ENCODE measurements around the gene C2CD2. TPM values are rescaled to one million over a fixed set of nuclear protein-coding genes. Genes with fewer than 3 reads are reported as not detected.

The C2CD2 gene
- total and polyA plus RNA-seq, 2 of the 4 experiments (the other 2 are of a cell fraction): 15.6 to 25.3 TPM

- Histone ChIP-seq H4K20me1 (ENCODE audit: insufficient read depth, low read length) (peaks cover 27% of the 10 kb centered on the region), H3K36me3 (ENCODE audit: control insufficient read depth, insufficient read depth, low read length) (peaks cover 8% of the 10 kb centered on the region), H3K4me2 (ENCODE audit: low read depth, low read length) (no peak overlapping the region), H3K14ac (replicated peaks; ENCODE audit: low read depth, low read length) (no peak overlapping the region), H3K9me3 (ENCODE audit: control insufficient read depth, insufficient read depth, low read length) (no peaks in the 10 kb centered on the region), H4K8ac (ENCODE audit: low read depth in 2 of 2, low read length in 2 of 2) (no peak overlapping the region), H2AK5ac (ENCODE audit: low read depth, low read length) (no peak overlapping the region), H2BK20ac (ENCODE audit: low read depth, low read length) (no peak overlapping the region), H3K56ac (ENCODE audit: extremely low read depth, insufficient read depth, low read length) (no peak overlapping the region), H3K18ac (ENCODE audit: low read depth, low read length) (no peak overlapping the region), H3K4me1 (ENCODE audit: control insufficient read depth, insufficient read depth, low read length) (no peaks in the 10 kb centered on the region), H4K91ac (ENCODE audit: insufficient read depth, low read depth, low read length) (no peak overlapping the region), H2AFZ (replicated peaks; ENCODE audit: low read length, poor library complexity) (no peak overlapping the region), H3K9me1 (ENCODE audit: insufficient read depth, low read length) (peaks cover 16% of the 10 kb centered on the region; the same call in 1 of the 2 replicates), H3K27me3 (ENCODE audit: control insufficient read depth, insufficient read depth, low read length) (no peaks in the 10 kb centered on the region), H4K5ac (ENCODE audit: low read depth, low read length) (no peak overlapping the region), H3K4ac (ENCODE audit: low read depth, low read length) (no peak overlapping the region), H3K27ac (ENCODE audit: insufficient read depth, low read length) (no peak overlapping the region), H2AK9ac (replicated peaks; ENCODE audit: low read depth, low read length, poor library complexity) (no peak overlapping the region), H2BK15ac (ENCODE audit: low read depth, low read length) (no peak overlapping the region), H2BK5ac (ENCODE audit: low read depth, low read length, poor library complexity, severe bottlenecking) (no peak overlapping the region), H2BK120ac (ENCODE audit: low read depth, low read length) (no peak overlapping the region), H3K79me1 (ENCODE audit: low read depth in 1 of 2, low read length in 2 of 2) (peaks cover 49 to 56% of the 10 kb centered on the region in 2 experiments), H3K9ac (ENCODE audit: low read depth, low read length) (no peak overlapping the region), H3K23ac (ENCODE audit: low read depth, low read length) (no peak overlapping the region), H3K4me3 (ENCODE audit: insufficient read depth, low read depth, low read length) (no peak overlapping the region)
- dilution Hi-C loops (cut with HindIII; ENCODE audit: low sequenced_read_pairs, unreplicated experiment): no loop called here
- in situ Hi-C loops (cut with MboI; ENCODE audit: low sequenced_read_pairs): no loop called here
- ChIA-PET POLR2A (ENCODE audit: unreplicated experiment) (no interaction called here), CTCF (interaction anchor here (0.9 kb wide), 1 partner anchor 26 kb away, joined by 5 read pairs; no protein-coding TSS in a partner anchor)
- no peak for TF ChIP-seq MAFK (IDR thresholded peaks at IDR 0.05; ENCODE audit: low read depth, low read length)
- TF ChIP-seq CEBPB (IDR thresholded peaks at IDR 0.05; ENCODE audit: low read depth, low read length): no peak
- TF ChIP-seq CTCF (conservative IDR thresholded peaks at IDR 0.05; ENCODE audit: low read depth, low read length): no peak
- no peak for TF ChIP-seq CHD1 (IDR thresholded peaks at IDR 0.05; ENCODE audit: low read depth, low read length)
- TF ChIP-seq USF2 (IDR thresholded peaks at IDR 0.05; ENCODE audit: low read depth, low read length): no peak
- TF ChIP-seq ELK1 (IDR thresholded peaks at IDR 0.05; ENCODE audit: borderline replicate concordance, low read depth, low read length): no peak
- TF ChIP-seq BHLHE40 (IDR thresholded peaks at IDR 0.05; ENCODE audit: low read depth, low read length): no peak
- TF ChIP-seq MXI1 (IDR thresholded peaks at IDR 0.05; ENCODE audit: borderline replicate concordance, low read depth, low read length): no peak
- TF ChIP-seq RCOR1 (IDR thresholded peaks at IDR 0.05; ENCODE audit: insufficient replicate concordance, low read length): no peak
- TF ChIP-seq FOS (IDR thresholded peaks at IDR 0.05; ENCODE audit: low read depth, low read length): no peak
- TF ChIP-seq POLR2A (IDR thresholded peaks at IDR 0.05; ENCODE audit: low read depth, low read length): no peak
- TF ChIP-seq NFE2L2 (IDR thresholded peaks at IDR 0.05; ENCODE audit: low read depth, low read length): no peak
- intact Hi-C loops (cut with micrococcal nuclease): no loop called here
- DNase-seq: no peak
- no peak for ATAC-seq (ENCODE audit: low read depth)
- WGBS, 2 experiments (ENCODE audit: extremely low coverage in 2 of 2, insufficient read length in 1 of 2): no CpG with 5 or more reads among the region's 9 CpGs
- BruUV-seq (replicated peaks): no TSS peak
Measured at GRCh38 chr21:41942457-41942856, 11.4 kb downstream of the C2CD2 start.
